HepG2 (cell line): ENCODE data around the gene GRHPR. TPM values are rescaled to one million over a fixed set of nuclear protein-coding genes. Genes with fewer than 3 reads are reported as not detected.

Experiments used
- CREM ChIP-seq, 2 experiments: sonication (generic) in 1 of 2; formaldehyde crosslinking in 1 of 2; IDR thresholded peaks; 2 replicates each; pipeline versions ENCODE4 v1.4.0 to v1.6.1; 2016 to 2020; ENCODE audit warnings: antibody characterized with exemption in 1 of 2, mild to moderate bottlenecking in 1 of 2, missing genetic modification reagents in 1 of 2
- EEA1 ChIP-seq: sonication (generic); formaldehyde crosslinking; IDR thresholded peaks from 2 replicates; pipeline ENCODE4 v1.5.1; 2020; ENCODE audit warnings: mild to moderate bottlenecking, missing genetic modification reagents, borderline replicate concordance
- HMGA1 ChIP-seq: sonication (generic); formaldehyde crosslinking; conservative IDR thresholded peaks from 2 replicates; pipeline ENCODE4 v1.4.0; 2020; ENCODE audit warnings: missing genetic modification reagents
- KAT8 ChIP-seq: IDR thresholded peaks from 2 replicates; pipeline ENCODE4 v1.6.1; 2016; ENCODE audit warnings: missing genetic modification reagents, missing compliant biosample characterization
- POGZ ChIP-seq: sonication (generic); formaldehyde crosslinking; IDR thresholded peaks from 2 replicates; pipeline ENCODE4 v1.4.0; 2020; ENCODE audit warnings: mild to moderate bottlenecking, missing genetic modification reagents
- RXRB ChIP-seq: IDR thresholded peaks from 2 replicates; pipeline ENCODE4 v1.6.1; 2016; ENCODE audit warnings: borderline replicate concordance, missing genetic modification reagents, missing compliant biosample characterization
- SYNCRIP ChIP-seq: fragments of 200-400 bp; formaldehyde crosslinking; IDR thresholded peaks from 2 replicates; pipeline ENCODE4 v1.6.1; 2018; ENCODE audit warnings: mild to moderate bottlenecking, low read depth, low read length; ENCODE audit not compliant: insufficient read depth
- ZFP41 ChIP-seq: sonication (generic); formaldehyde crosslinking; IDR thresholded peaks from 2 replicates; pipeline ENCODE4 v1.4.0; 2020; ENCODE audit warnings: mild to moderate bottlenecking, missing genetic modification reagents, borderline replicate concordance
- ZNF235 ChIP-seq: sonication (generic); formaldehyde crosslinking; IDR thresholded peaks from 2 replicates; pipeline ENCODE4 v1.8.1; 2023; ENCODE audit warnings: mild to moderate bottlenecking, missing genetic modification reagents, borderline replicate concordance
- ZNF296 ChIP-seq: sonication (generic); formaldehyde crosslinking; conservative IDR thresholded peaks from 2 replicates; pipeline ENCODE4 v1.5.0; 2020; ENCODE audit warnings: mild to moderate bottlenecking, missing genetic modification reagents
- ZNF543 ChIP-seq: sonication (generic); formaldehyde crosslinking; IDR thresholded peaks from 2 replicates; pipeline ENCODE4 v1.4.0; 2020; ENCODE audit warnings: mild to moderate bottlenecking, missing genetic modification reagents
- ZNF589 ChIP-seq: sonication (generic); formaldehyde crosslinking; conservative IDR thresholded peaks from 2 replicates; pipeline ENCODE4 v1.8.0; 2022; ENCODE audit warnings: mild to moderate bottlenecking, moderate library complexity, missing genetic modification reagents
- ZNF7 ChIP-seq: IDR thresholded peaks from 2 replicates; pipeline ENCODE4 v1.6.1; 2016; ENCODE audit warnings: missing biosample characterization, missing genetic modification reagents
- polyA plus RNA-seq, 8 experiments: library from polyadenylated mRNA; depleted of rRNA in 3 of 8; stranded (reverse) in 7 of 8; unstranded in 1 of 8; fragments of >200 nt; fragmentation: Illumina TruSeq in 4 of 8; extraction: Trizol in 4 of 8; gene quantifications; 2 replicates each; pipeline versions ENCODE4 v1.2.1 to v1.2.3, GENCODE V29; 2011 to 2016; ENCODE audit warnings: low read depth in 4 of 8, missing spikeins in 1 of 8, mixed read lengths in 1 of 8; ENCODE audit not compliant: insufficient read depth in 1 of 8
- total RNA-seq, 5 experiments: library from RNA; depleted of rRNA; stranded (reverse); fragments of >200 nt; fragmentation: Illumina TruSeq; extraction: Trizol; gene quantifications; 2 replicates each; pipeline ENCODE4 v1.2.3, GENCODE V29; 2016; ENCODE audit warnings: low read depth in 1 of 5
- TF ChIP-seq, protein P1 (sequence below): sonication (generic); formaldehyde crosslinking; IDR thresholded peaks from 2 replicates; pipeline ENCODE4 v1.8.0; 2022; ENCODE audit warnings: mild to moderate bottlenecking, missing genetic modification reagents, moderate library complexity
- TF ChIP-seq, protein P2 (sequence below): sonication (generic); formaldehyde crosslinking; IDR thresholded peaks from 2 replicates; pipeline ENCODE4 v1.9.0; 2021; ENCODE audit warnings: missing genetic modification reagents, borderline replicate concordance
- TF ChIP-seq, protein P3 (sequence below): sonication (generic); formaldehyde crosslinking; IDR thresholded peaks from 2 replicates; pipeline ENCODE4 v1.4.0; 2020; ENCODE audit warnings: missing genetic modification reagents
- TF ChIP-seq, protein P4 (sequence below): sonication (generic); formaldehyde crosslinking; IDR thresholded peaks from 2 replicates; pipeline ENCODE4 v1.4.0; 2020; ENCODE audit warnings: mild to moderate bottlenecking, missing genetic modification reagents
- TF ChIP-seq, protein P5 (sequence below): sonication (generic); formaldehyde crosslinking; conservative IDR thresholded peaks from 2 replicates; pipeline ENCODE4 v1.8.1; 2023; ENCODE audit warnings: missing genetic modification reagents

Gene GRHPR
- total and polyA plus RNA-seq, 2 of the 13 experiments (the other 11 are each of a cell fraction or from before 2014, with no cell fraction given): 113 to 115 TPM

DNA sequence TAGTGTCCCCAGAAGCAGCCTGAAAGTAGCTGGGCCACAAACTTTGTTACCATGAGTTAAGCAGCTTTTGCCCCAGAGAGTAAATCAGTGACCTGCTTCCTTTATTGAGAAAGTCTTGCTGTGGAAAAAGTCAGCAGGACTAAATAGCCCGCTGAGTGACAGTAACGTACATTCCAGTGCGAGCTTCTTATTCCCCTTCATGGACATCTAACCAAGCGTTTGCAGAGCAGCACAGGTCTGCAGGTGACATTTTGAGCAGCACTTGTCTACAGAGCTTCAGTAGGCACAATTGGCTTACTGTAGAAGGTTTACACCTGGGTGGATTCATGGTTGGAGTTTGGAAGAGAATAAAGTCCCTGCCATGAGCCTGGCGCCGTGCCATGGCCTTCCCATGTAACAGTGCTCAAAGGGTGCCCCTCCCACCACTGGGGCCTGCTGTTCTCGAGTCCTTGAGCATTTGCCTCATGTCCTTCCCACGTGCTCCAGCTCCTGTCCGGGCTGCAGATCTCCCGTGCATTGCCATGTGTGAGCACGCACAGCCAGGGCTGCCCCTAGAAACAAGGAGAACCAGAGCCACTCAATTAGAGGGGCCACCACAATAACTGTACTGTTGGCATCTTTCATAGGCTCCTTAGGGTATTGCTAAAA is 41.3 kb upstream of the GRHPR start (continued):
- TF ChIP-seq RXRB (CRISPR knock-in tag): 0 out of 2 replicates have a peak, but pooled peaks have one; percentile 13
- TF ChIP-seq, protein P1, sequence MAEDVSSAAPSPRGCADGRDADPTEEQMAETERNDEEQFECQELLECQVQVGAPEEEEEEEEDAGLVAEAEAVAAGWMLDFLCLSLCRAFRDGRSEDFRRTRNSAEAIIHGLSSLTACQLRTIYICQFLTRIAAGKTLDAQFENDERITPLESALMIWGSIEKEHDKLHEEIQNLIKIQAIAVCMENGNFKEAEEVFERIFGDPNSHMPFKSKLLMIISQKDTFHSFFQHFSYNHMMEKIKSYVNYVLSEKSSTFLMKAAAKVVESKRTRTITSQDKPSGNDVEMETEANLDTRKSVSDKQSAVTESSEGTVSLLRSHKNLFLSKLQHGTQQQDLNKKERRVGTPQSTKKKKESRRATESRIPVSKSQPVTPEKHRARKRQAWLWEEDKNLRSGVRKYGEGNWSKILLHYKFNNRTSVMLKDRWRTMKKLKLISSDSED (CRISPR knock-in tag): no peak
- peak; percentile 79; the same call in 1 of the 2 replicates for TF ChIP-seq ZNF543 (CRISPR knock-in tag)
- no peak for TF ChIP-seq ZFP41 (CRISPR knock-in tag)
- peak; percentile 47; the same call in 1 of the 2 replicates for TF ChIP-seq KAT8 (CRISPR knock-in tag)
- TF ChIP-seq, protein P2, sequence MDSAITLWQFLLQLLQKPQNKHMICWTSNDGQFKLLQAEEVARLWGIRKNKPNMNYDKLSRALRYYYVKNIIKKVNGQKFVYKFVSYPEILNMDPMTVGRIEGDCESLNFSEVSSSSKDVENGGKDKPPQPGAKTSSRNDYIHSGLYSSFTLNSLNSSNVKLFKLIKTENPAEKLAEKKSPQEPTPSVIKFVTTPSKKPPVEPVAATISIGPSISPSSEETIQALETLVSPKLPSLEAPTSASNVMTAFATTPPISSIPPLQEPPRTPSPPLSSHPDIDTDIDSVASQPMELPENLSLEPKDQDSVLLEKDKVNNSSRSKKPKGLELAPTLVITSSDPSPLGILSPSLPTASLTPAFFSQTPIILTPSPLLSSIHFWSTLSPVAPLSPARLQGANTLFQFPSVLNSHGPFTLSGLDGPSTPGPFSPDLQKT (CRISPR knock-in tag): no peak
- TF ChIP-seq SYNCRIP: no peak
- TF ChIP-seq, protein P3, sequence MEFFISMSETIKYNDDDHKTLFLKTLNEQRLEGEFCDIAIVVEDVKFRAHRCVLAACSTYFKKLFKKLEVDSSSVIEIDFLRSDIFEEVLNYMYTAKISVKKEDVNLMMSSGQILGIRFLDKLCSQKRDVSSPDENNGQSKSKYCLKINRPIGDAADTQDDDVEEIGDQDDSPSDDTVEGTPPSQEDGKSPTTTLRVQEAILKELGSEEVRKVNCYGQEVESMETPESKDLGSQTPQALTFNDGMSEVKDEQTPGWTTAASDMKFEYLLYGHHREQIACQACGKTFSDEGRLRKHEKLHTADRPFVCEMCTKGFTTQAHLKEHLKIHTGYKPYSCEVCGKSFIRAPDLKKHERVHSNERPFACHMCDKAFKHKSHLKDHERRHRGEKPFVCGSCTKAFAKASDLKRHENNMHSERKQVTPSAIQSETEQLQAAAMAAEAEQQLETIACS (CRISPR knock-in tag): no peak
- TF ChIP-seq, protein P4, sequence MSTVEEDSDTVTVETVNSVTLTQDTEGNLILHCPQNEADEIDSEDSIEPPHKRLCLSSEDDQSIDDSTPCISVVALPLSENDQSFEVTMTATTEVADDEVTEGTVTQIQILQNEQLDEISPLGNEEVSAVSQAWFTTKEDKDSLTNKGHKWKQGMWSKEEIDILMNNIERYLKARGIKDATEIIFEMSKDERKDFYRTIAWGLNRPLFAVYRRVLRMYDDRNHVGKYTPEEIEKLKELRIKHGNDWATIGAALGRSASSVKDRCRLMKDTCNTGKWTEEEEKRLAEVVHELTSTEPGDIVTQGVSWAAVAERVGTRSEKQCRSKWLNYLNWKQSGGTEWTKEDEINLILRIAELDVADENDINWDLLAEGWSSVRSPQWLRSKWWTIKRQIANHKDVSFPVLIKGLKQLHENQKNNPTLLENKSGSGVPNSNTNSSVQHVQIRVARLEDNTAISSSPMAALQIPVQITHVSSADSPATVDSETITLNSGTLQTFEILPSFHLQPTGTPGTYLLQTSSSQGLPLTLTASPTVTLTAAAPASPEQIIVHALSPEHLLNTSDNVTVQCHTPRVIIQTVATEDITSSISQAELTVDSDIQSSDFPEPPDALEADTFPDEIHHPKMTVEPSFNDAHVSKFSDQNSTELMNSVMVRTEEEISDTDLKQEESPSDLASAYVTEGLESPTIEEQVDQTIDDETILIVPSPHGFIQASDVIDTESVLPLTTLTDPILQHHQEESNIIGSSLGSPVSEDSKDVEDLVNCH (CRISPR knock-in tag): 0 out of 2 replicates have a peak, but pooled peaks have one; percentile 9
- no peak for TF ChIP-seq ZNF7
- TF ChIP-seq CREM (IDR thresholded peaks at IDR 0.05): no peak
- TF ChIP-seq CREM (CRISPR knock-in tag; IDR thresholded peaks at IDR 0.05): no peak
- no peak for TF ChIP-seq HMGA1 (CRISPR knock-in tag)
- TF ChIP-seq, protein P5, sequence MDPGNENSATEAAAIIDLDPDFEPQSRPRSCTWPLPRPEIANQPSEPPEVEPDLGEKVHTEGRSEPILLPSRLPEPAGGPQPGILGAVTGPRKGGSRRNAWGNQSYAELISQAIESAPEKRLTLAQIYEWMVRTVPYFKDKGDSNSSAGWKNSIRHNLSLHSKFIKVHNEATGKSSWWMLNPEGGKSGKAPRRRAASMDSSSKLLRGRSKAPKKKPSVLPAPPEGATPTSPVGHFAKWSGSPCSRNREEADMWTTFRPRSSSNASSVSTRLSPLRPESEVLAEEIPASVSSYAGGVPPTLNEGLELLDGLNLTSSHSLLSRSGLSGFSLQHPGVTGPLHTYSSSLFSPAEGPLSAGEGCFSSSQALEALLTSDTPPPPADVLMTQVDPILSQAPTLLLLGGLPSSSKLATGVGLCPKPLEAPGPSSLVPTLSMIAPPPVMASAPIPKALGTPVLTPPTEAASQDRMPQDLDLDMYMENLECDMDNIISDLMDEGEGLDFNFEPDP (CRISPR knock-in tag): 0 out of 2 replicates have a peak, but pooled peaks have one; percentile 58
- TF ChIP-seq ZNF589 (CRISPR knock-in tag): no peak
- TF ChIP-seq ZNF296 (CRISPR knock-in tag): 0 out of 2 replicates have a peak, but pooled peaks have one; percentile 40
- 0 out of 2 replicates have a peak, but pooled peaks have one; percentile 52 for TF ChIP-seq POGZ (CRISPR knock-in tag)
- no peak for TF ChIP-seq EEA1 (CRISPR knock-in tag)
- no peak for TF ChIP-seq ZNF235
